OCI-LY3 (cell line): Measurements from ENCODE around the gene CDC45.

Source experiments
- EZH2phosphoT487 ChIP-seq: fragments of 200-600 bp; shearing (Covaris generic); IDR thresholded peaks from 2 replicates; pipeline ENCODE4 v1.6.1; 2018; ENCODE audit warnings: antibody characterized with exemption, mixed run types, low read depth
- TF ChIP-seq, protein P1 (sequence below): fragments of 200-600, 300-600 bp; sonication (generic); IDR thresholded peaks from 2 replicates; pipeline ENCODE4 v1.5.1; 2014; ENCODE audit warnings: antibody characterized with exemption, low read length, low read depth

DNA sequence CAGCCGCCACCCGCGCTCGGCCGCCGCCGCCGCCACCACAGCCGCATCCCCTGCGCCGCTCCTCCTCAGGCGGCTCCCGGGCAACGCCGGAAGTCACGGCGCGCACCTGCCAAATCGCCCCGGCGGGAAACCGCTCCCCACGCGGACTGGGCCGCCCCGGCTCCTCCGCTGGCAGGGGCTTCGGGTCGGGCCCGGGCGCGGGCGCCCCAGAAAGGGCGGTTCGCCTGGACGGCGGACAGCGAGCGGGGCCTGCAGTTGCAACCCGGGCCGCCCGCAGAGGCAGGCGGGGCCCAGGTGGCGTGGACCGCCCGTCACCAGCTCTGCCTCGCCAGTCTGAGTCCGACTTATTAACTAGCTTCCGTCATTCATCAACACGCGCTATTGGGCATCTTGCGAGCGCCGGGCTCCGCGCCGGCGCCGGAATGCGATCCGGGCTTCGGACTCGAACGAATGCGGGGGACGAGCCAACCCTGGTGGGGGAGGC, 48.0 kb upstream of the CDC45 start, which contains the start of gene HIRA:
- TF ChIP-seq, protein P1, sequence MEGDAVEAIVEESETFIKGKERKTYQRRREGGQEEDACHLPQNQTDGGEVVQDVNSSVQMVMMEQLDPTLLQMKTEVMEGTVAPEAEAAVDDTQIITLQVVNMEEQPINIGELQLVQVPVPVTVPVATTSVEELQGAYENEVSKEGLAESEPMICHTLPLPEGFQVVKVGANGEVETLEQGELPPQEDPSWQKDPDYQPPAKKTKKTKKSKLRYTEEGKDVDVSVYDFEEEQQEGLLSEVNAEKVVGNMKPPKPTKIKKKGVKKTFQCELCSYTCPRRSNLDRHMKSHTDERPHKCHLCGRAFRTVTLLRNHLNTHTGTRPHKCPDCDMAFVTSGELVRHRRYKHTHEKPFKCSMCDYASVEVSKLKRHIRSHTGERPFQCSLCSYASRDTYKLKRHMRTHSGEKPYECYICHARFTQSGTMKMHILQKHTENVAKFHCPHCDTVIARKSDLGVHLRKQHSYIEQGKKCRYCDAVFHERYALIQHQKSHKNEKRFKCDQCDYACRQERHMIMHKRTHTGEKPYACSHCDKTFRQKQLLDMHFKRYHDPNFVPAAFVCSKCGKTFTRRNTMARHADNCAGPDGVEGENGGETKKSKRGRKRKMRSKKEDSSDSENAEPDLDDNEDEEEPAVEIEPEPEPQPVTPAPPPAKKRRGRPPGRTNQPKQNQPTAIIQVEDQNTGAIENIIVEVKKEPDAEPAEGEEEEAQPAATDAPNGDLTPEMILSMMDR, result no peak
- TF ChIP-seq EZH2phosphoT487, result no peak
